PC-3 (cell line): Measurements from ENCODE around the gene RND3.

Source experiments
- EZH2 ChIP-seq: fragments of 300-600 bp; sonication (generic); IDR thresholded peaks from one replicate; pipeline ENCODE4 v1.6.1; 2017; ENCODE audit warnings: antibody characterized with exemption, mild to moderate bottlenecking, low read length; ENCODE audit not compliant: unreplicated experiment
- EZH2phosphoT487 ChIP-seq: fragments of 300-600 bp; sonication (generic); IDR thresholded peaks from 2 replicates; pipeline ENCODE4 v1.6.1; 2018; ENCODE audit warnings: mild to moderate bottlenecking, antibody characterized with exemption, low read length, borderline replicate concordance
- TF ChIP-seq, protein P1 (sequence below): fragments of 300-600 bp; sonication (generic); conservative IDR thresholded peaks from 2 replicates; pipeline ENCODE4 v1.5.1; 2017; ENCODE audit warnings: antibody characterized with exemption, low read depth, mild to moderate bottlenecking, low read length

DNA sequence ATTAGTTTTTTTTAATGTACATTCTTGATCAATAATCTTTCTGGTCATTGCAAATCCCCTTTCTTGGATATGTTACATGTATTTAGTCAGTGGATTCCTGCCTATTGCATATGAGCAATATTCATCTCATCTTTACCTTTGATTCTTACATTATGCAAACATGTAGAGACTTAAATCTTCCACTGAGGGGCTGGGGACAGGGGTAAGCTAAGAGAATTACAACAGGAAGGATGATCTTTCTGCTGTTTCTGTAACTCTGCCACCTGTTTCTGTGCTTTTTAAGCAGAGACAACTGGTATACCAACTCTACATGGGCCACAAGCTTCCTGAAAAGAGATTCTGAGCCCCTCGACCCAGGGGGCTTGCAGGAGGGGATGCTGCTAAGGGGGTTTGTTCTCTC, 68.6 kb downstream of the RND3 start:
- TF ChIP-seq, protein P1, sequence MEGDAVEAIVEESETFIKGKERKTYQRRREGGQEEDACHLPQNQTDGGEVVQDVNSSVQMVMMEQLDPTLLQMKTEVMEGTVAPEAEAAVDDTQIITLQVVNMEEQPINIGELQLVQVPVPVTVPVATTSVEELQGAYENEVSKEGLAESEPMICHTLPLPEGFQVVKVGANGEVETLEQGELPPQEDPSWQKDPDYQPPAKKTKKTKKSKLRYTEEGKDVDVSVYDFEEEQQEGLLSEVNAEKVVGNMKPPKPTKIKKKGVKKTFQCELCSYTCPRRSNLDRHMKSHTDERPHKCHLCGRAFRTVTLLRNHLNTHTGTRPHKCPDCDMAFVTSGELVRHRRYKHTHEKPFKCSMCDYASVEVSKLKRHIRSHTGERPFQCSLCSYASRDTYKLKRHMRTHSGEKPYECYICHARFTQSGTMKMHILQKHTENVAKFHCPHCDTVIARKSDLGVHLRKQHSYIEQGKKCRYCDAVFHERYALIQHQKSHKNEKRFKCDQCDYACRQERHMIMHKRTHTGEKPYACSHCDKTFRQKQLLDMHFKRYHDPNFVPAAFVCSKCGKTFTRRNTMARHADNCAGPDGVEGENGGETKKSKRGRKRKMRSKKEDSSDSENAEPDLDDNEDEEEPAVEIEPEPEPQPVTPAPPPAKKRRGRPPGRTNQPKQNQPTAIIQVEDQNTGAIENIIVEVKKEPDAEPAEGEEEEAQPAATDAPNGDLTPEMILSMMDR, result no peak
- no peak for TF ChIP-seq EZH2
- TF ChIP-seq EZH2phosphoT487, result no peak
